Peyer's patch (tissue), 4 donors: ENCODE data around the gene FOXE1. TPM values are rescaled to one million over a fixed set of nuclear protein-coding genes. Genes with fewer than 3 reads are reported as not detected.
A peak's percentile ranks its signal among the peaks of the same experiment; 100 is the strongest.

Experiments used
- DNase-seq, 3 donors: peaks; one replicate each; pipeline ENCODE4 v3.0.0-alpha.2; 2017 to 2019
- H3K27ac ChIP-seq, 4 donors: fragments of 200-600 bp; sonication (generic); one replicate each; pipeline ENCODE4 v1.5.1; 2016 to 2019
- H3K27me3 ChIP-seq, 2 donors: fragments of 200-600 bp; sonication (generic); one replicate each; pipeline ENCODE4 v1.5.1; 2019
- H3K36me3 ChIP-seq, 3 donors: fragments of 200-600 bp; sonication (generic); one replicate each; pipeline ENCODE4 v1.5.1; 2016 to 2019
- H3K4me1 ChIP-seq, 4 donors: fragments of 200-600 bp; sonication (generic); one replicate each; pipeline ENCODE4 v1.5.1; 2016 to 2019
- H3K4me3 ChIP-seq, 4 donors: fragments of 200-600 bp; sonication (generic); 1 replicate in 3 of 4; 2 replicates in 1 of 4; pipeline ENCODE4 v1.5.1; 2016 to 2019; ENCODE audit warnings: mild to moderate bottlenecking in 1 of 4
- H3K9me3 ChIP-seq, 4 donors: fragments of 200-600 bp; sonication (generic); one replicate each; pipeline ENCODE4 v1.5.1; 2016 to 2019; ENCODE audit warnings: mild to moderate bottlenecking in 1 of 4
- CTCF ChIP-seq, 6 experiments: fragments of 450-650 bp in 4 of 6; fragments of 200-600 bp in 2 of 6; sonication (generic) in 1 of 6; IDR thresholded peaks; one replicate each; pipeline ENCODE4 v1.5.1; 2017 to 2019; ENCODE audit warnings: antibody characterized with exemption in 6 of 6, mild to moderate bottlenecking in 3 of 6, moderate library complexity in 1 of 6
- POLR2A ChIP-seq, 2 donors: fragments of 450-650 bp; IDR thresholded peaks; one replicate each; pipeline ENCODE4 v1.5.1; 2017; ENCODE audit warnings: antibody characterized with exemption in 2 of 2, mild to moderate bottlenecking in 2 of 2, moderate library complexity in 2 of 2
- total RNA-seq, 4 donors: library from RNA; depleted of rRNA; stranded (reverse); fragments of >200 nt; gene quantifications; one replicate each; pipeline ENCODE4 v1.1.0, GENCODE V29; 2016

FOXE1 gene
- total RNA-seq = not detected

DNA sequence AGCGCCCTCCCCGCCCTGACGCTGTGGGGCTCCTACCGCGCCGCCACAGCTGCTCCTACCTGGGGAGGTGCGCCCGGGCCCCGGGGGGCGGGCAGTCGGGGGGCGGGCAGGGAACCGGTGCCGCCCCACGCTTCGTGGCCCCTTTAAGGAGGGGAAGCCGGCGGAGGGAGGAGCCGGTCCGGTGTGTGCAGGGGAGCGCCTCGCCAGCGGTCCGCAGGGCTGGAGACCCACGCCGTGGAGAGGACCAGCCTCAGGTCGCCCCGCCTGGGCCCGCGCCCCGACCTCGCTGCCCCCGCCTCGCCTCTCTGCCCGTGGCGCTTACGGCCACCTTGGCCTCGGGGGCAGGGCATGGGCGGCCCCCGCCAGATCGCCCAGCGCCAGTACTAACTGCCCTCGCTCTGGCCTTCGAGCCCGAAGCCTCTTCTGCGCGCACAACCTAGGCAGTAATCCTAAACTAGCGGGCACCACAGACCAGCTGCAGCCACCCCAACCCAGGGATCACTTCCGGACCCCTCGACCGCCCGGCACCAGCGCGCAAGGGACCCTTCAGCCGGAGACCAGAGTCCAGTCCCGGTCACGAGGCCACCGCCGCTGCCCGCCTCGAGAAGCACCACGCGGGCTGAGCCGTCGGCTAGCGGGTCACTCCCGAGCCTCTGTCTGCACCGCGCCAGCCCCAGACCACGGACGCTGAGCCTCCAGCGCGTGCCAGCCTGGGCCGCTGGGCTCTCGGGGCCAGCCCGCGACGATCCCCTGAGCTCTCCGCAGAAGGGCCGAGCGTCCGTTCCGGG is at the start of gene FOXE1:
TSS of gene FOXE1 (plus strand) at position 171 of the 788 bp plus-strand sequence. CDS start 689 bp downstream, outside the sequence.
- no peak within 1 kb of the TSS for H3K27ac ChIP-seq
- peak within 1 kb of the TSS; percentile 14 to 55 (median 47) for H3K4me3 ChIP-seq
- no peaks in the 10 kb centered on the region for H3K36me3 ChIP-seq
- no peak for DNase-seq
- TF ChIP-seq CTCF (IDR thresholded peaks at IDR 0.05) (no peak), POLR2A (IDR thresholded peaks at IDR 0.05) (no peak)
- H3K4me1 ChIP-seq = peaks cover 0 to 47% (median 10%) of the 10 kb centered on the region in 4 donors
- H3K9me3 ChIP-seq = peaks cover 0 to 13% (median 0%) of the 10 kb centered on the region in 4 donors
- H3K27me3 ChIP-seq = peaks cover 0 to 79% of the 10 kb centered on the region in 2 donors

- no peak for DNase-seq
- TF ChIP-seq POLR2A (IDR thresholded peaks at IDR 0.05) = no peak
- TF ChIP-seq CTCF (IDR thresholded peaks at IDR 0.05) = no peak
- Histone ChIP-seq H3K36me3 (no peaks in the 10 kb centered on the region), H3K4me1 (peaks cover 0 to 7% (median 2%) of the 10 kb centered on the region in 4 donors), H3K27me3 (no peaks in the 10 kb centered on the region), H3K9me3 (no peaks in the 10 kb centered on the region), H3K27ac (no peak overlapping the region), H3K4me3 (peak overlapping the region; percentile 40 to 62 (median 57))
These were observed 49.0 kb upstream of the FOXE1 start for GRCh38 chr9:97804059-97804365.

GRCh38 chr9:97806721-97807120 is 46.3 kb upstream of the FOXE1 start:
- peaks cover 0 to 7% (median 2%) of the 10 kb centered on the region in 4 donors for H3K4me1 ChIP-seq
- H3K4me3 ChIP-seq = no peak overlapping the region
- TF ChIP-seq CTCF (IDR thresholded peaks at IDR 0.05) (no peak), POLR2A (IDR thresholded peaks at IDR 0.05) (no peak)
- H3K27ac ChIP-seq = no peak overlapping the region
- H3K27me3 ChIP-seq = no peaks in the 10 kb centered on the region
- H3K9me3 ChIP-seq = no peaks in the 10 kb centered on the region
- H3K36me3 ChIP-seq = no peaks in the 10 kb centered on the region
- no peak for DNase-seq

DNA sequence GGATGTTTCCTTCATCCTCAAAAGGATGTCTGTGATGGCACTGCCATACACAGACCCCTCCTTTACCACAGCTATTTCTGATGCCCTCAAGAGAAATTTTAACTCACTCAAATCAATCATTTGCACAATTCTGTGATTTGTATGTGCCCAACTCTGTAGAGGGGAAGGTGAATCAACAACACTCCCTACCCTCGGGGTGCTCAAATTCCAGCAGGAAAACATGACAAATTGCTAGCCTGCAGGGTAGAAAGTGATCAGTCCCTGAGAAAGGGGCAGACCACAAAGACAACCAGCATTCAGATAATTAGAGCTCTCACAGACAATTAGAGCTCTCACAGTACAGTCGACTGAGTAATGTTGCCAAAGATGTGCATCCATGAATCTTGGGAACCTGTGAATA is 45.3 kb upstream of the FOXE1 start:
- H3K4me1 ChIP-seq = peaks cover 0 to 7% (median 2%) of the 10 kb centered on the region in 4 donors
- no peaks in the 10 kb centered on the region for H3K9me3 ChIP-seq
- no peak overlapping the region for H3K4me3 ChIP-seq
- no peak for DNase-seq
- H3K36me3 ChIP-seq = no peaks in the 10 kb centered on the region
- TF ChIP-seq CTCF (IDR thresholded peaks at IDR 0.05) (no peak), POLR2A (IDR thresholded peaks at IDR 0.05) (no peak)
- no peaks in the 10 kb centered on the region for H3K27me3 ChIP-seq
- H3K27ac ChIP-seq = no peak overlapping the region

GRCh38 chr9:97808415-97808814 is 44.6 kb upstream of the FOXE1 start:
- H3K9me3 ChIP-seq = no peaks in the 10 kb centered on the region
- H3K4me1 ChIP-seq = peaks cover 0 to 6% (median 2%) of the 10 kb centered on the region in 4 donors
- H3K4me3 ChIP-seq = no peak overlapping the region
- H3K36me3 ChIP-seq = no peaks in the 10 kb centered on the region
- no peak overlapping the region for H3K27ac ChIP-seq
- TF ChIP-seq POLR2A (IDR thresholded peaks at IDR 0.05) = no peak
- no peak for TF ChIP-seq CTCF (IDR thresholded peaks at IDR 0.05)
- H3K27me3 ChIP-seq = no peaks in the 10 kb centered on the region
- DNase-seq = no peak
